ENCODE data around the gene SERPINE1.
A peak's percentile ranks its signal among the peaks of the same experiment; 100 is the strongest.

SERPINE1 gene

GRCh38 chr7:101169838-101170551 is 43.1 kb downstream of the SERPINE1 start:
- no peak for DNase-seq (ENCODE audit: low read depth)
- no peak overlapping the region for H3K4me3 ChIP-seq (ENCODE audit: low read length)
- TF ChIP-seq CTCF (conservative IDR thresholded peaks at IDR 0.05; ENCODE audit: low read depth, low read length): peak; percentile 94

- no peak for TF ChIP-seq CTCF (conservative IDR thresholded peaks at IDR 0.05; ENCODE audit: low read depth, low read length)
- H3K4me3 ChIP-seq (ENCODE audit: low read length): no peak overlapping the region
- DNase-seq (ENCODE audit: low read depth): no peak
These were observed 43.9 kb downstream of the SERPINE1 start for GRCh38 chr7:101170617-101171441.

- peak; percentile 35 for TF ChIP-seq CTCF (conservative IDR thresholded peaks at IDR 0.05; ENCODE audit: low read depth, low read length)
- no peak for DNase-seq (ENCODE audit: low read depth)
- H3K4me3 ChIP-seq (ENCODE audit: low read length): no peak overlapping the region
These were observed 44.5 kb downstream of the SERPINE1 start for GRCh38 chr7:101171442-101171837.

GRCh38 chr7:101172005-101172853 is 45.3 kb downstream of the SERPINE1 start:
- no peak for DNase-seq (ENCODE audit: low read depth)
- no peak overlapping the region for H3K4me3 ChIP-seq (ENCODE audit: low read length)
- no peak for TF ChIP-seq CTCF (conservative IDR thresholded peaks at IDR 0.05; ENCODE audit: low read depth, low read length)

- no peak for TF ChIP-seq CTCF (conservative IDR thresholded peaks at IDR 0.05; ENCODE audit: low read depth, low read length)
- no peak overlapping the region for H3K4me3 ChIP-seq (ENCODE audit: low read length)
- peak; percentile 44 for DNase-seq (ENCODE audit: low read depth)
These were observed 46.2 kb downstream of the SERPINE1 start for GRCh38 chr7:101172854-101173751.

GRCh38 chr7:101173752-101174244 is 46.9 kb downstream of the SERPINE1 start:
- no peak for DNase-seq (ENCODE audit: low read depth)
- TF ChIP-seq CTCF (conservative IDR thresholded peaks at IDR 0.05; ENCODE audit: low read depth, low read length): no peak
- H3K4me3 ChIP-seq (ENCODE audit: low read length): no peak overlapping the region

Data from retinal pigment epithelial cell (primary cell).